ENCODE results near the gene KPNA2.
A peak's percentile ranks its signal among the peaks of the same experiment; 100 is the strongest.
"Not testable (repeated sequence)": the region's sequence is repeated elsewhere in the genome, so short reads cannot be mapped to it uniquely, and the experiment has no call there.

The KPNA2 gene

GRCh38 chr17:68021963-68022362 is 13.6 kb upstream of the KPNA2 start:
- TF ChIP-seq, protein P1, sequence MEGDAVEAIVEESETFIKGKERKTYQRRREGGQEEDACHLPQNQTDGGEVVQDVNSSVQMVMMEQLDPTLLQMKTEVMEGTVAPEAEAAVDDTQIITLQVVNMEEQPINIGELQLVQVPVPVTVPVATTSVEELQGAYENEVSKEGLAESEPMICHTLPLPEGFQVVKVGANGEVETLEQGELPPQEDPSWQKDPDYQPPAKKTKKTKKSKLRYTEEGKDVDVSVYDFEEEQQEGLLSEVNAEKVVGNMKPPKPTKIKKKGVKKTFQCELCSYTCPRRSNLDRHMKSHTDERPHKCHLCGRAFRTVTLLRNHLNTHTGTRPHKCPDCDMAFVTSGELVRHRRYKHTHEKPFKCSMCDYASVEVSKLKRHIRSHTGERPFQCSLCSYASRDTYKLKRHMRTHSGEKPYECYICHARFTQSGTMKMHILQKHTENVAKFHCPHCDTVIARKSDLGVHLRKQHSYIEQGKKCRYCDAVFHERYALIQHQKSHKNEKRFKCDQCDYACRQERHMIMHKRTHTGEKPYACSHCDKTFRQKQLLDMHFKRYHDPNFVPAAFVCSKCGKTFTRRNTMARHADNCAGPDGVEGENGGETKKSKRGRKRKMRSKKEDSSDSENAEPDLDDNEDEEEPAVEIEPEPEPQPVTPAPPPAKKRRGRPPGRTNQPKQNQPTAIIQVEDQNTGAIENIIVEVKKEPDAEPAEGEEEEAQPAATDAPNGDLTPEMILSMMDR (IDR thresholded peaks at IDR 0.05; ENCODE audit: low read length, missing control alignments), result no peak
- H3K4me3 ChIP-seq (replicated peaks; ENCODE audit: low read depth, low read length), result no peak overlapping the region
- DNase-seq (ENCODE audit: low read depth), result no peak

DNA sequence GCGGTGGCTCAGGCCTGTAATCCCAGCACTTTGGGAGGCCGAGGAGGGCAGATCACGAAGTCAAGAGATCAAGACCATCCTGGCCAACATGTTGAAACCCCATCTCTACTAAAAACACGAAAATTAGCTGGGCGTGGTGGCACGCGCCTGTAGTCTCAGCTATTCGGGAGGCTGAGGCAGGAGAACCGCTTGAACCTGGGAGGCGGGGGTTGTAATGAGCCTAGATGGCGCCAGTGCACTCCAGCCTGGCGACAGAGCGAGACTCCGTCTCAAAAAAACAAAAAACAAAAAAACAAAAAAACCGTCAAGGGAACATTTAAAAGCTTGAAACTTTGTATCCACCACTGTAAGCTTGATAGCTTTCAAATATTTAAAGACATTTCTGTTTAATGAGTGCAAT is 13.0 kb upstream of the KPNA2 start:
- not testable (repeated sequence) for DNase-seq (ENCODE audit: low read depth); H3K4me3 ChIP-seq (replicated peaks; ENCODE audit: low read depth, low read length)

DNA sequence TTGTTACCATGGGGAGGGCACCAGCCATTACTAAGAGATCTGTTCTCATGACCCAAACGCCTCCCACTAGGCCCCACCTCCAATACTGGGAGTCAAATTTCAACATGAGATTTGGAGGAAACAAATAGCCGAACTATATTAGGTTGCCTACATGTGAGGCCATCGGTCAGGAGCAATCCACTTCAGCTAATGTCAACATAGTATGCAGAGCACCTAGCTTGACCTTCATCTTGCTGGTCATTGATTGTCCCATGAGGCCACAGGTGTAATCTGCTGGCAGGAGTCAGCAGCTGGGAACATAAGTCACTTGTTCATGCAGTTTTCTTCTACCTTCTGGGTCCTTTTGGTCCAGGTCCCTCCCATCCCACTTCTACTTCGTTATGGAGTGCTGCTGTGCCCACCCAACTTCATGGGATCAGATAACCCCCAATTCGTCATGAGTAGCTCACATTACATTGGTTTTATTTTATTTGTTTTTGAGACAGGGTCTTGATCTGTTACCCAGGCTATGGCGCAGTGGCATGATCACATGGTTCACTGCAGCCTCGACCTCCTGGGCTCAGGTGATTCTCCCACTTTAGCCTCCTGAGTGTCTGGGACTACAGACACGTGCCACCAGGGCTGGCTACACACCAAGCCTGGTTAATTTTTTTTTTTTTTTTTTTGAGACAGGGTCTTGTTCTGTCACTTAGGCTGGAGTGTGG is 5.9 kb upstream of the KPNA2 start:
- TF ChIP-seq, protein P1 (IDR thresholded peaks at IDR 0.05; ENCODE audit: low read length, missing control alignments), result no peak
- no peak overlapping the region for H3K4me3 ChIP-seq (replicated peaks; ENCODE audit: low read depth, low read length)
- DNase-seq (ENCODE audit: low read depth), result no peak

DNA sequence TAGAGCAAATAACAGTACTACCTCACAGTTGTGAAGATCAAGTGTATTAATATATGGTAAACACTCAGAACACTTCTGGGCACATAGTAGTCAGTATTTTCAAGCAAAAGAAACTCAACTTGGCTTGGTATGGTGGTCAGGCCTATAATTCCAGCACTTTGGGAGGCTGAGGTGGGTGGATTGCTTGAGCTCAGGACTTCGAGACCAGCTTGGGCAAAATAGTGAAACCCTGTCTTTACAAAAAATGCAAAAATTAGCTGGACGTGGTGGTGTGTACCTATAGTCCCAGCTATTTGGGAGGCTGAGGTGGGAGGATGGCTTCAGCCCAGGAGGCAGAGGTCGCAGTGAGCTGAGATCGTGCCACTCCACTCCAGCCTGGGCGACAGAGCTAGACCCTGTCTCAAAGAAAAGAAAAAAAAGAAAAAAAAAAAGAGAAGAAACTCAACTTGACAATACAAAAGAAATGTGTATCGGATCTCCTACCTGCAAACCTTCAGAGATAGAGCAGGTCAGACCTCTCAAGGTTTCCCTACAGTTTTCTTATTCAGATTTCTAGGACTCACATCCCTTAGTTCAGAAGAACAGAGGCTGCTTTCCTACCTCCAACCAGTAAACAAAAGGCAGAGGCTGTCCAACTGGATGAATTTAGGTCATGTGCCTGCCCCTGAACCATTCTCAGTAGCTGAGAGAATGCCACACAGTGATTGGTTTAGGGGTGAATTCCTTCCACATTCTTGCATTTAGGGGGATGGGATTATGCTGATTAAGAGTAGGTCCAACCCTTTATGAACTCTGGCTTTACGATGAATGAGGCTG is 1.7 kb upstream of the KPNA2 start:
- TF ChIP-seq, protein P1 (IDR thresholded peaks at IDR 0.05; ENCODE audit: low read length, missing control alignments), result no peak
- peak; percentile 53 for DNase-seq (ENCODE audit: low read depth)
- no peak overlapping the region for H3K4me3 ChIP-seq (replicated peaks; ENCODE audit: low read depth, low read length)

GRCh38 chr17:68034452-68034776 is 1.1 kb upstream of the KPNA2 start:
- H3K4me3 ChIP-seq (replicated peaks; ENCODE audit: low read depth, low read length), result no peak overlapping the region
- DNase-seq (ENCODE audit: low read depth), result no peak
- TF ChIP-seq, protein P1 (IDR thresholded peaks at IDR 0.05; ENCODE audit: low read length, missing control alignments), result no peak

DNA sequence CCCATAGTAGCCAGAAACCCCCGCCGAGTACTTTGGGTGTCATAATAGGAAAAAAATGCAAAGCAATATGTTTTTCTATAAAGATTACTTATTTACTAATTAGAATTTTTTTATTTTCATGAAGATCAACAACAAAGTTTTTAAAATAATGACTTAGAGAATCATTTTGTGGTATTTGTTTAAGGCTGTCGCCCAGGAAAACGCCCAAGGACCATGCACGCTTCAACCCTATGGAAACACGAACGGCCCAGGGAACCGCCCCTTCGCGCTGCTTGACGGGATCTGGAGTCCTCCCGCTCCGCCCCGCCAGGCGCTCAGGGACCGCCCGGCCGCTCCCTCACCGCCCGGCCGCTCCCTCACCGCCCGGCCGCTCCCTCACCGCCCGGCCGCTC is 408 bp upstream of the KPNA2 start:
- H3K4me3 ChIP-seq (replicated peaks; ENCODE audit: low read depth, low read length), result peak overlapping the region; percentile 42
- no peak for DNase-seq (ENCODE audit: low read depth)
- TF ChIP-seq, protein P1 (IDR thresholded peaks at IDR 0.05; ENCODE audit: low read length, missing control alignments), result no peak

- peak overlapping the region; percentile 93 for H3K4me3 ChIP-seq (replicated peaks; ENCODE audit: low read depth, low read length)
- TF ChIP-seq, protein P1 (IDR thresholded peaks at IDR 0.05; ENCODE audit: low read length, missing control alignments), result no peak
- peak; percentile 39 for DNase-seq (ENCODE audit: low read depth)
Observed at GRCh38 chr17:68036304-68037147, 991 bp downstream of the KPNA2 start.
